Loucy (cell line): ENCODE data around the gene NARS2.

ENCODE experiments used
- CTCF ChIP-seq: fragments of 200-600 bp; sonication (generic); conservative IDR thresholded peaks from 2 replicates; pipeline ENCODE4 v1.5.1; 2014; ENCODE audit warnings: mild to moderate bottlenecking, antibody characterized with exemption, low read length
- EZH2phosphoT487 ChIP-seq: fragments of 200-600 bp; IDR thresholded peaks from 2 replicates; pipeline ENCODE4 v1.6.1; 2018; ENCODE audit warnings: antibody characterized with exemption, mild to moderate bottlenecking, moderate library complexity, borderline replicate concordance

DNA sequence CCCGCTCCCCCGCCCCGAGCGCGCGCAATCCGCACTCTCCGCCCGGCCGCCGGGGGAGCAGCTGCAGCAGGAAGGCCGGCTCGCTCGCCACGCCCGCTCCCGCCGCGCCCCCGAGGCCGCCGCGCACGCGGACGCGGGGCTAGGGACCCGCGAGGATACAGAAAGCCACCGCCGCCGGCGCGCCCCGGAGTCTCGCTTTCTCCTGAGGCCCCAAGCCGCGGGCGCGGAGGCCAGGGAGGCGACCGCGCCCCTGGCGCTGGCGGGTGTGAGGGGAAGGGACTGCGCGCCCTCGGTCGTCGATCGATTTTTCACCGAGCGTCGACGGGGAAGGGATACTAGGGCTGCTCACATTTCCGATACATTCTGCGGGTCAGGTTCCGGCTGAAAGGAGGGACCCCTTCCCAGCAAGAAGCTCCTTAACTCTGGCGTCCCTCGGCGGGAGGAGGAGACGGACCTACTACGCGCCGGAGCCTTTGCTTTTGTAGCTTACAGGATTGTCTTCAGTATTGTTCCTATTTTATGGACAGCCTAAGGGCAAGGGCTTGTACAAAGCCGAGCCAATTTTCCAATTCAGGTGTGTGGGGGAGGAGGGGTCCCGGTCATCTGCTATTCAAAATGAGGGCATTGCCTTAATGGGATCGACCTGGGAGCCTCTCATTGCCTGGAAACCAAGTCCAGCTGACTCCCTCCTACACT, 156.6 kb downstream of the NARS2 start:
- no peak for TF ChIP-seq EZH2phosphoT487
- no peak for TF ChIP-seq CTCF
